SK-N-SH (cell line): Measurements from ENCODE around the gene FRMD1. TPM values are rescaled to one million over a fixed set of nuclear protein-coding genes. Genes with fewer than 3 reads are reported as not detected.

Experiments used
- CTCF ChIA-PET: fragments of 300-600, 350-600 bp; formaldehyde crosslinking; extraction: SDS; loops from one replicate; lab custom pipeline; 2021; lab: Yijun Ruan, JAX
- POLR2A ChIA-PET: fragments of 350-600 bp; sonication (Branson Sonifier 250); formaldehyde crosslinking; extraction: SDS; loops from one replicate; lab custom pipeline; 2020; ENCODE audit warnings: antibody characterized with exemption, inconsistent platforms; lab: Yijun Ruan, JAX
- DNase-seq: peaks from one replicate; pipeline ENCODE4 v3.0.0; 2012
- H2AFZ ChIP-seq: fragments of 200-600 bp; sonication (generic); 2 replicates; pipeline ENCODE4 v1.8.1; 2016; ENCODE audit warnings: antibody characterized with exemption, mild to moderate bottlenecking, low read depth
- H3F3A ChIP-seq: fragments of 200-600 bp; sonication (generic); replicated peaks from 2 replicates; pipeline ENCODE3; 2016; ENCODE audit warnings: antibody characterized with exemption, mild to moderate bottlenecking; ENCODE audit not compliant: insufficient read depth
- H3K27ac ChIP-seq, 2 experiments: fragments of 200-500 bp in 1 of 2; fragments of 200-600 bp in 1 of 2; sonication (Bioruptor generic) in 1 of 2; sonication (generic), shearing (Covaris generic) in 1 of 2; 2 replicates each; pipeline versions ENCODE4 v1.5.1 to v1.6.1; 2014 to 2016; ENCODE audit warnings: low read depth in 2 of 2, inconsistent platforms in 1 of 2, low read length in 1 of 2, mild to moderate bottlenecking in 1 of 2, mixed read lengths in 1 of 2
- H3K27me3 ChIP-seq: fragments of 200-600 bp; sonication (generic), shearing (Covaris generic); 2 replicates; pipeline ENCODE4 v1.6.1; 2016; ENCODE audit warnings: mixed run types; ENCODE audit not compliant: insufficient read depth
- H3K36me3 ChIP-seq, 2 experiments: fragments of 200-500 bp in 1 of 2; fragments of 200-600 bp in 1 of 2; sonication (Bioruptor generic) in 1 of 2; sonication (generic) in 1 of 2; replicated peaks in 1 of 2; 2 replicates each; pipeline versions ENCODE3 to v1.5.1; 2014 to 2016; ENCODE audit warnings: low read length in 1 of 2, mild to moderate bottlenecking in 1 of 2; ENCODE audit not compliant: insufficient read depth in 2 of 2, control insufficient read depth in 1 of 2
- H3K4me1 ChIP-seq, 2 experiments: fragments of 200-500 bp in 1 of 2; fragments of 200-600 bp in 1 of 2; sonication (Bioruptor generic) in 1 of 2; sonication (generic), shearing (Covaris generic) in 1 of 2; 2 replicates each; pipeline versions ENCODE4 v1.5.1 to v1.6.1; 2014 to 2016; ENCODE audit warnings: low read depth in 1 of 2, low read length in 1 of 2, mixed run types in 1 of 2; ENCODE audit not compliant: insufficient read depth in 2 of 2, control insufficient read depth in 1 of 2
- H3K4me2 ChIP-seq: fragments of 200-600 bp; sonication (generic), shearing (Covaris generic); 2 replicates; pipeline ENCODE4 v1.6.1; 2017; ENCODE audit warnings: mixed run types
- H3K4me3 ChIP-seq, 2 experiments: fragments of 200-500 bp in 1 of 2; fragments of 200-600 bp in 1 of 2; sonication (Bioruptor generic) in 1 of 2; sonication (generic), shearing (Covaris generic) in 1 of 2; 2 replicates each; pipeline versions ENCODE4 v1.5.1 to v1.8.1; 2014 to 2016; ENCODE audit warnings: low read depth in 2 of 2, inconsistent platforms in 1 of 2, low read length in 1 of 2, mild to moderate bottlenecking in 1 of 2, mixed read lengths in 1 of 2, moderate library complexity in 1 of 2
- H3K79me2 ChIP-seq: fragments of 200-600 bp; sonication (generic); 2 replicates; pipeline ENCODE4 v1.8.1; 2017; ENCODE audit warnings: mild to moderate bottlenecking; ENCODE audit not compliant: insufficient read depth
- H3K9ac ChIP-seq: fragments of 200-600 bp; sonication (generic); 2 replicates; pipeline ENCODE4 v1.6.1; 2017; ENCODE audit warnings: mixed run types
- H3K9me2 ChIP-seq: fragments of 200-600 bp; sonication (generic); 2 replicates; pipeline ENCODE4 v1.6.1; 2017; ENCODE audit warnings: mixed run types
- H3K9me3 ChIP-seq: fragments of 200-600 bp; sonication (generic); 2 replicates; pipeline ENCODE4 v1.6.1; 2017; ENCODE audit warnings: mixed run types, mild to moderate bottlenecking, moderate library complexity
- H4K20me1 ChIP-seq: fragments of 200-600 bp; sonication (generic); 2 replicates; pipeline ENCODE4 v1.6.1; 2017; ENCODE audit warnings: mild to moderate bottlenecking, mixed run types; ENCODE audit not compliant: insufficient read depth
- ELF1 ChIP-seq: IDR thresholded peaks from 2 replicates; pipeline ENCODE4 v1.4.0; 2012
- FOSL2 ChIP-seq: IDR thresholded peaks from 2 replicates; pipeline ENCODE4 v1.4.0; 2012; ENCODE audit warnings: low read depth, mild to moderate bottlenecking, moderate library complexity, borderline replicate concordance
- FOXM1 ChIP-seq: IDR thresholded peaks from 2 replicates; pipeline ENCODE4 v1.4.0; 2012; ENCODE audit warnings: low read depth, mild to moderate bottlenecking
- GABPA ChIP-seq: IDR thresholded peaks from 2 replicates; pipeline ENCODE4 v1.4.0; 2012; ENCODE audit warnings: low read depth, mild to moderate bottlenecking
- GATA2 ChIP-seq: sonication (generic); formaldehyde crosslinking; IDR thresholded peaks from 2 replicates; pipeline ENCODE4 v1.5.0; 2020; ENCODE audit warnings: mild to moderate bottlenecking, missing genetic modification reagents
- JUND ChIP-seq: IDR thresholded peaks from 2 replicates; pipeline ENCODE4 v1.4.0; 2012
- NFIC ChIP-seq: IDR thresholded peaks from 2 replicates; pipeline ENCODE4 v1.4.0; 2012; ENCODE audit warnings: borderline replicate concordance
- NRF1 ChIP-seq: IDR thresholded peaks from 2 replicates; pipeline ENCODE4 v1.6.1; 2012; ENCODE audit warnings: low read depth, mild to moderate bottlenecking, low read length
- RAD21 ChIP-seq: IDR thresholded peaks from 2 replicates; pipeline ENCODE4 v1.6.1; 2012; ENCODE audit warnings: mild to moderate bottlenecking, low read length
- RCOR1 ChIP-seq: fragments of 150-350 bp; IDR thresholded peaks from 2 replicates; pipeline ENCODE4 v1.6.1; 2017; ENCODE audit warnings: antibody characterized with exemption, low read length
- RFX5 ChIP-seq: IDR thresholded peaks from 2 replicates; pipeline ENCODE4 v1.6.1; 2012; ENCODE audit warnings: mild to moderate bottlenecking, improper control_type of control experiment, low read length
- RXRA ChIP-seq: IDR thresholded peaks from 2 replicates; pipeline ENCODE4 v1.4.0; 2012; ENCODE audit warnings: low read depth, mild to moderate bottlenecking, borderline replicate concordance
- SIN3A ChIP-seq: IDR thresholded peaks from 2 replicates; pipeline ENCODE4 v1.6.1; 2012; ENCODE audit warnings: low read depth, mild to moderate bottlenecking, low read length, moderate library complexity, borderline replicate concordance
- TCF12 ChIP-seq: IDR thresholded peaks from 2 replicates; pipeline ENCODE4 v1.4.0; 2012
- WGBS: methylation state at CpG from one replicate; pipeline ENCODE4 v1.1.6; 2017; ENCODE audit warnings: low lambda C conversion rate; 5-methylcytosine and 5-hydroxymethylcytosine counted together
- polyA plus RNA-seq, 3 experiments: library from polyadenylated mRNA; depleted of rRNA; stranded (reverse); fragments of >200 nt; gene quantifications; 2 replicates each; pipeline ENCODE4 v1.2.3, GENCODE V29; 2012
- TF ChIP-seq, protein P1 (sequence below): IDR thresholded peaks from 2 replicates; pipeline ENCODE4 v1.4.0; 2012; ENCODE audit warnings: low read depth
- TF ChIP-seq, protein P2 (sequence below): IDR thresholded peaks from 2 replicates; pipeline ENCODE4 v1.4.0; 2012; ENCODE audit warnings: low read depth, borderline replicate concordance
- TF ChIP-seq, protein P3 (sequence below): fragments of 150-350 bp; IDR thresholded peaks from 2 replicates; pipeline ENCODE4 v1.6.1; 2017; ENCODE audit warnings: antibody characterized with exemption, low read length, low read depth, borderline replicate concordance
- TF ChIP-seq, protein P4 (sequence below): fragments of 200-600 bp; sonication (generic); IDR thresholded peaks from 2 replicates; pipeline ENCODE4 v1.6.1; 2017; ENCODE audit warnings: antibody characterized with exemption, mild to moderate bottlenecking, moderate library complexity

The FRMD1 gene
- polyA plus RNA-seq, 1 of the 3 experiments (the other 2 are of a cell fraction), result not detected

DNA sequence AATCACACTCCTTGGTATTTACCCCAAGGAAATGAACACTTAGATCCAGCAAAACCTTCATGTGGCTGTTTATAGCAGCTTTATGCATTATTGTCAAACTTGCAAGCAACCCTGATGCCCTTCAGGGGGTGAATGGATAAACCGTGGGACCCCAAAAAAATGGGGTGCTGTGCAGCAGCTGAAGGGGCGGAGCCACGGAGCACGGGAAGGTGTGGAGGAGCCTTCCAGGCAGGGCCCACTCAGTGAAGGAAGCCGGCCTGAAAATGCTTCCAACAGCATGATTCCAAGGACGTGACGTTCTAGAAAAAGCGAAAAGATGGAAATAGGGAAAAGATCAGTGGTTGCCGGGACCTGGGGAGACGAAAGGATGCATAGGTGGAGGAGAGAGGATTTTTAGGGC lies 25.6 kb upstream of the FRMD1 start:
- no peaks in the 10 kb centered on the region for H3F3A ChIP-seq
- 51% methylated on average over 10 of the region's 10 CpGs for WGBS
- CTCF ChIA-PET, result interaction anchor here (1.3 to 1.6 kb wide), 2 partner anchors 11 to 137 kb away, joined by 4 read pairs; no protein-coding TSS in a partner anchor

More for the DNA sequence above, 25.6 kb upstream of the FRMD1 start:
- Histone ChIP-seq H3K27ac (no peak overlapping the region), H3K9me2 (no peaks in the 10 kb centered on the region), H2AFZ (no peak overlapping the region), H4K20me1 (no peaks in the 10 kb centered on the region), H3K36me3 (no peaks in the 10 kb centered on the region), H3K4me2 (no peak overlapping the region), H3K4me3 (no peak overlapping the region), H3K4me1 (peaks cover 0 to 13% of the 10 kb centered on the region in 2 experiments; a peak in 2 of 4 replicates), H3K79me2 (no peaks in the 10 kb centered on the region), H3K9me3 (0 out of 2 replicates have a peak, but pooled peaks cover under 1% of the 10 kb centered on the region), H3K27me3 (no peaks in the 10 kb centered on the region), H3K9ac (no peak overlapping the region)
- DNase-seq, result no peak
- POLR2A ChIA-PET, result no interaction called here
- TF ChIP-seq, protein P1, sequence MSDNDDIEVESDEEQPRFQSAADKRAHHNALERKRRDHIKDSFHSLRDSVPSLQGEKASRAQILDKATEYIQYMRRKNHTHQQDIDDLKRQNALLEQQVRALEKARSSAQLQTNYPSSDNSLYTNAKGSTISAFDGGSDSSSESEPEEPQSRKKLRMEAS, result no peak
- TF ChIP-seq ELF1 (no peak), GATA2 (CRISPR knock-in tag) (no peak), NRF1 (no peak), TCF12 (no peak), RFX5 (no peak), NFIC (no peak), RCOR1 (no peak), FOSL2 (no peak), JUND (no peak), FOXM1 (no peak), RAD21 (no peak), RXRA (no peak), SIN3A (no peak), GABPA (no peak)
- TF ChIP-seq, protein P2, sequence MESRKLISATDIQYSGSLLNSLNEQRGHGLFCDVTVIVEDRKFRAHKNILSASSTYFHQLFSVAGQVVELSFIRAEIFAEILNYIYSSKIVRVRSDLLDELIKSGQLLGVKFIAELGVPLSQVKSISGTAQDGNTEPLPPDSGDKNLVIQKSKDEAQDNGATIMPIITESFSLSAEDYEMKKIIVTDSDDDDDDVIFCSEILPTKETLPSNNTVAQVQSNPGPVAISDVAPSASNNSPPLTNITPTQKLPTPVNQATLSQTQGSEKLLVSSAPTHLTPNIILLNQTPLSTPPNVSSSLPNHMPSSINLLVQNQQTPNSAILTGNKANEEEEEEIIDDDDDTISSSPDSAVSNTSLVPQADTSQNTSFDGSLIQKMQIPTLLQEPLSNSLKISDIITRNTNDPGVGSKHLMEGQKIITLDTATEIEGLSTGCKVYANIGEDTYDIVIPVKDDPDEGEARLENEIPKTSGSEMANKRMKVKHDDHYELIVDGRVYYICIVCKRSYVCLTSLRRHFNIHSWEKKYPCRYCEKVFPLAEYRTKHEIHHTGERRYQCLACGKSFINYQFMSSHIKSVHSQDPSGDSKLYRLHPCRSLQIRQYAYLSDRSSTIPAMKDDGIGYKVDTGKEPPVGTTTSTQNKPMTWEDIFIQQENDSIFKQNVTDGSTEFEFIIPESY, result no peak
- TF ChIP-seq, protein P3, sequence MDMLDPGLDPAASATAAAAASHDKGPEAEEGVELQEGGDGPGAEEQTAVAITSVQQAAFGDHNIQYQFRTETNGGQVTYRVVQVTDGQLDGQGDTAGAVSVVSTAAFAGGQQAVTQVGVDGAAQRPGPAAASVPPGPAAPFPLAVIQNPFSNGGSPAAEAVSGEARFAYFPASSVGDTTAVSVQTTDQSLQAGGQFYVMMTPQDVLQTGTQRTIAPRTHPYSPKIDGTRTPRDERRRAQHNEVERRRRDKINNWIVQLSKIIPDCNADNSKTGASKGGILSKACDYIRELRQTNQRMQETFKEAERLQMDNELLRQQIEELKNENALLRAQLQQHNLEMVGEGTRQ, result no peak
- TF ChIP-seq, protein P4, sequence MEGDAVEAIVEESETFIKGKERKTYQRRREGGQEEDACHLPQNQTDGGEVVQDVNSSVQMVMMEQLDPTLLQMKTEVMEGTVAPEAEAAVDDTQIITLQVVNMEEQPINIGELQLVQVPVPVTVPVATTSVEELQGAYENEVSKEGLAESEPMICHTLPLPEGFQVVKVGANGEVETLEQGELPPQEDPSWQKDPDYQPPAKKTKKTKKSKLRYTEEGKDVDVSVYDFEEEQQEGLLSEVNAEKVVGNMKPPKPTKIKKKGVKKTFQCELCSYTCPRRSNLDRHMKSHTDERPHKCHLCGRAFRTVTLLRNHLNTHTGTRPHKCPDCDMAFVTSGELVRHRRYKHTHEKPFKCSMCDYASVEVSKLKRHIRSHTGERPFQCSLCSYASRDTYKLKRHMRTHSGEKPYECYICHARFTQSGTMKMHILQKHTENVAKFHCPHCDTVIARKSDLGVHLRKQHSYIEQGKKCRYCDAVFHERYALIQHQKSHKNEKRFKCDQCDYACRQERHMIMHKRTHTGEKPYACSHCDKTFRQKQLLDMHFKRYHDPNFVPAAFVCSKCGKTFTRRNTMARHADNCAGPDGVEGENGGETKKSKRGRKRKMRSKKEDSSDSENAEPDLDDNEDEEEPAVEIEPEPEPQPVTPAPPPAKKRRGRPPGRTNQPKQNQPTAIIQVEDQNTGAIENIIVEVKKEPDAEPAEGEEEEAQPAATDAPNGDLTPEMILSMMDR, result no peak
